Measurements from ENCODE around the gene TP53INP2. TPM values are rescaled to one million over a fixed set of nuclear protein-coding genes. Genes with fewer than 3 reads are reported as not detected.

TP53INP2 gene
- total and polyA plus RNA-seq, 2 experiments from 2014 or later, result 2.7 to 3.3 TPM

GRCh38 chr20:34706912-34707784 is 3.0 kb downstream of the TP53INP2 start (continued):
- no peak for TF ChIP-seq REST (IDR thresholded peaks at IDR 0.05; ENCODE audit: unreplicated experiment)
- no peak for TF ChIP-seq ZNF462 (CRISPR knock-in tag; IDR thresholded peaks at IDR 0.05)

- peaks cover 39% of the 10 kb centered on the region for H3K27me3 Mint-ChIP-seq (ENCODE audit: insufficient read depth, low read depth, poor library complexity)
- Histone ChIP-seq H4K20me1 (replicated peaks; ENCODE audit: insufficient read depth) (no peaks in the 10 kb centered on the region), H2AFZ (peak overlapping the region; percentile 99)
- TF ChIP-seq ZNF462 (CRISPR knock-in tag; IDR thresholded peaks at IDR 0.05), result no peak
Observed at GRCh38 chr20:34708621-34709043, 4.5 kb downstream of the TP53INP2 start.

More at GRCh38 chr20:34708621-34709043, 4.5 kb downstream of the TP53INP2 start:
- H3F3A ChIP-seq (replicated peaks; ENCODE audit: low read depth), result peaks cover 11% of the 10 kb centered on the region; the same call in 1 of the 2 replicates
- peak; percentile 73 for DNase-seq (ENCODE audit: low spot score)
- H3K4me1 ChIP-seq (ENCODE audit: insufficient read depth), result peaks cover 17% of the 10 kb centered on the region; the same call in 1 of the 2 replicates
- peaks cover 26% of the 10 kb centered on the region for H3K27me3 ChIP-seq (ENCODE audit: insufficient read depth)
- Mint-ChIP-seq H3K9me3 (no peaks in the 10 kb centered on the region; the same call in 2 of the 3 replicates), H3K4me1 (peaks cover 12% of the 10 kb centered on the region), H3K27ac (no peak overlapping the region), H3K4me3 (peak overlapping the region; percentile 77), H3K36me3 (ENCODE audit: low read depth) (no peaks in the 10 kb centered on the region)
- no peak overlapping the region for H3K27ac ChIP-seq (ENCODE audit: low read depth)
- H3K9me2 ChIP-seq (ENCODE audit: insufficient read depth), result no peaks in the 10 kb centered on the region
- H3K4me3 ChIP-seq, result peak overlapping the region; percentile 94
- H3K36me3 ChIP-seq (ENCODE audit: insufficient read depth), result no peaks in the 10 kb centered on the region
- peak; percentile 21 for ATAC-seq
- H3K4me2 ChIP-seq, result peak overlapping the region; percentile 95
- H3K79me2 ChIP-seq (replicated peaks; ENCODE audit: insufficient read depth), result no peaks in the 10 kb centered on the region
